GM23338 (cell line): ENCODE measurements around the gene UPK1A.
"Not testable (repeated sequence)": the region's sequence is repeated elsewhere in the genome, so short reads cannot be mapped to it uniquely, and the experiment has no call there.

Experiments
- CTCF ChIP-seq, 2 experiments: fragments of 200-600 bp in 1 of 2; sonication (generic) in 1 of 2; conservative IDR thresholded peaks; 2 replicates each; pipeline versions ENCODE4 v1.5.1 to v1.6.1; 2016 to 2017; ENCODE audit warnings: antibody characterized with exemption in 2 of 2, low read depth in 2 of 2, mild to moderate bottlenecking in 2 of 2, moderate library complexity in 1 of 2
- ETS1 ChIP-seq: IDR thresholded peaks from 2 replicates; pipeline ENCODE4 v1.6.1; 2016; ENCODE audit warnings: antibody characterized with exemption
- EZH2 ChIP-seq: fragments of 200-600 bp; sonication (generic); IDR thresholded peaks from one replicate; pipeline ENCODE4 v1.8.0; 2017; ENCODE audit warnings: antibody characterized with exemption, mild to moderate bottlenecking, low read depth; ENCODE audit not compliant: unreplicated experiment
- JUNB ChIP-seq: IDR thresholded peaks from one replicate; pipeline ENCODE4 v1.6.1; 2016; ENCODE audit warnings: antibody characterized with exemption; ENCODE audit not compliant: unreplicated experiment
- NANOG ChIP-seq: IDR thresholded peaks from 2 replicates; pipeline ENCODE4 v1.6.1; 2016; ENCODE audit warnings: antibody characterized with exemption, borderline replicate concordance
- POLR2AphosphoS5 ChIP-seq: IDR thresholded peaks from 2 replicates; pipeline ENCODE4 v1.6.1; 2016; ENCODE audit warnings: antibody characterized with exemption, low read depth
- STAT1 ChIP-seq: IDR thresholded peaks from one replicate; pipeline ENCODE4 v1.6.1; 2016; ENCODE audit warnings: antibody characterized with exemption; ENCODE audit not compliant: unreplicated experiment

- TF ChIP-seq EZH2; POLR2AphosphoS5; ETS1; CTCF (conservative IDR thresholded peaks at IDR 0.05; ENCODE audit: low read depth in 2 of 2); NANOG; JUNB; STAT1: not testable (repeated sequence)
Measured at GRCh38 chr19:35691106-35691505, 24.8 kb downstream of the UPK1A start.
